Activated B cell treated with CpG ODN at 0.5 μM for 24 hours (primary cell): ENCODE data around the gene OR51B5. TPM values are rescaled to one million over a fixed set of nuclear protein-coding genes. Genes with fewer than 3 reads are reported as not detected.
"Not testable (repeated sequence)": the region's sequence is repeated elsewhere in the genome, so short reads cannot be mapped to it uniquely, and the experiment has no call there.

Source experiments
- ATAC-seq: fragments of 200-7000 bp; cut with Tn5 transposase; one replicate; pipeline ENCODE4 v1.10.0; 2021; ENCODE audit warnings: low read depth, mild to moderate bottlenecking, moderate library complexity
- CTCF ChIA-PET: fragments of 350-600 bp; sonication (Branson Sonifier 250); formaldehyde crosslinking; loops from one replicate; lab custom pipeline; 2021; ENCODE audit warnings: antibody characterized with exemption; lab: Charles Lee
- POLR2A ChIA-PET: fragments of 350-600 bp; sonication (Branson Sonifier 250); formaldehyde crosslinking; loops from one replicate; lab custom pipeline; 2021; ENCODE audit warnings: antibody characterized with exemption; lab: Charles Lee
- DNase-seq: peaks from one replicate; pipeline ENCODE4 v3.0.0; 2022
- H3K27ac Mint-ChIP-seq: one replicate; pipeline ENCODE4 v1.8.0; 2020; ENCODE audit warnings: mixed read lengths
- H3K27me3 Mint-ChIP-seq: one replicate; pipeline ENCODE4 v1.8.0; 2021; ENCODE audit warnings: mixed read lengths
- H3K36me3 Mint-ChIP-seq: one replicate; pipeline ENCODE4 v1.8.0; 2021; ENCODE audit warnings: low read depth, mixed read lengths
- H3K4me1 Mint-ChIP-seq: one replicate; pipeline ENCODE4 v1.8.0; 2021; ENCODE audit warnings: mixed read lengths
- H3K4me3 Mint-ChIP-seq: one replicate; pipeline ENCODE4 v1.8.0; 2020; ENCODE audit warnings: mild to moderate bottlenecking, mixed read lengths
- H3K9me3 Mint-ChIP-seq: one replicate; pipeline ENCODE4 v1.8.0; 2020; ENCODE audit warnings: mixed read lengths
- CTCF ChIP-seq: fragments of 200-600 bp; IDR thresholded peaks from one replicate; pipeline ENCODE4 v1.8.0; 2022; ENCODE audit warnings: antibody characterized with exemption, mild to moderate bottlenecking
- intact Hi-C: fragments of 100-400 bp; cut with micrococcal nuclease; formaldehyde crosslinking; loops from one replicate; pipeline ENCODE4 v1.15.1; 2024
- total RNA-seq: library from RNA; stranded (reverse); gene quantifications from 2 replicates; pipeline ENCODE4 v1.2.3, GENCODE V29; 2022

The OR51B5 gene
- total RNA-seq, 1 donor from 2014 or later = not detected

DNA sequence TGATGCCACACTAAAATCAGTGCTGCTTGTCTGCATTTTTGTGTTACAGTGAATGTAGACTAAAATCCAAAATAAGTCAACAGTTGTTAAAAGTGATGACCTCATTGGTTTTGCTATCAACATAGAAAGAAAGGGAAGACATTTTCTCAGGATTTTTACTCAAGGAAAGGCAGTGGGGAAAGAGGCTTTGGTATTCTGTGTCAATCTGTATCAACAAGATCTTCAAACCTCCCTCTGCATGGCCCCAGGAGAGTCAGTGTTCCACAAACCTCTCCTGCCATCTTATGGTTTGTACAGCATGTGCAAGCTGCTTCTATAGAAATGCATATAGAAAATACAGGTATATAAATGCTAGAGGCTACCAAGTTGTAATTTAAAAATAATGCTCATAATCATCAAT, 26.5 kb upstream of the OR51B5 start:
- no peak overlapping the region for H3K27ac Mint-ChIP-seq
- no peak for DNase-seq
- peaks cover 4% of the 10 kb centered on the region for H3K27me3 Mint-ChIP-seq
- intact Hi-C loops = no loop called here
- POLR2A ChIA-PET = no interaction called here
- ATAC-seq = no peak
- H3K9me3 Mint-ChIP-seq = peaks cover 3% of the 10 kb centered on the region
- CTCF ChIA-PET = no interaction called here
- no peak for TF ChIP-seq CTCF
- no peak overlapping the region for H3K4me3 Mint-ChIP-seq
- H3K36me3 Mint-ChIP-seq = no peaks in the 10 kb centered on the region
- H3K4me1 Mint-ChIP-seq = no peaks in the 10 kb centered on the region

GRCh38 chr11:5368502-5369043, 25.2 kb upstream of the OR51B5 start:
- no peak for ATAC-seq
- no peaks in the 10 kb centered on the region for H3K4me1 Mint-ChIP-seq
- no peak overlapping the region for H3K27ac Mint-ChIP-seq
- ChIA-PET POLR2A (no interaction called here), CTCF (no interaction called here)
- no peak for DNase-seq
- H3K9me3 Mint-ChIP-seq = peaks cover 3% of the 10 kb centered on the region
- no peaks in the 10 kb centered on the region for H3K36me3 Mint-ChIP-seq
- no peak for TF ChIP-seq CTCF
- intact Hi-C loops = no loop called here
- H3K4me3 Mint-ChIP-seq = no peak overlapping the region
- H3K27me3 Mint-ChIP-seq = peaks cover 2% of the 10 kb centered on the region

DNA sequence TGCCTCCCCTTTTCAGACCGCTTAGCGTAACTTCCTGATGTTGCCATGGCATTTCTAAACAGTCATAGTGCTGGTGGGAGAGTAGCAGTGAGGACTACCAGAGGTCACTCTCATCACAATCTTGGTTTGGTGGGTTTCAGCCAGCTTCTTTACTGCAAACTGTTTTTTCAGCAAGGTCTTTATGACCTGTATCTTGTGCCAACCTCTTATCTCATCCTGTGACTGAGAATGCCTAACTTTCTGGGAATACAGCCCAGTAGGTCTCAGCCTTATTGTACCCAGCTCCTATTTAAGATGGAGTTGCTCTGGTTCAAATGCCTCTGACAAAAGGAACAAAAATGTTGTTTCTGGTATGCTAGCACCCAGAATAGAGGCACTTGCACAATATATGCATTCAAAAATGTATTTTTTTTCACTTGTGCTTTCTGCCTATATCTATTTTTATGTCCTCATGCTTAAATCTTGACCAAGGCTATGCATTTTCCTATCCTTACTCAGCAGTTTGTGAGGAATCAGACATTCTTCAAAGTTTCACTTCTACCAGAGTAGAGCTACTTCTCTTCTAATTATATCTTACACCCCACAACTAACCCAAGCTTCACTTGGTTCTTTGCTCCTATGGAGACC, 24.2 kb upstream of the OR51B5 start:
- no peak overlapping the region for H3K27ac Mint-ChIP-seq
- H3K4me1 Mint-ChIP-seq = no peaks in the 10 kb centered on the region
- H3K4me3 Mint-ChIP-seq = no peak overlapping the region
- intact Hi-C loops = no loop called here
- TF ChIP-seq CTCF = no peak
- peaks cover 2% of the 10 kb centered on the region for H3K27me3 Mint-ChIP-seq
- no peak for DNase-seq
- POLR2A ChIA-PET = no interaction called here
- H3K9me3 Mint-ChIP-seq = peaks cover under 1% of the 10 kb centered on the region
- no peak for ATAC-seq
- H3K36me3 Mint-ChIP-seq = no peaks in the 10 kb centered on the region
- CTCF ChIA-PET = no interaction called here

DNA sequence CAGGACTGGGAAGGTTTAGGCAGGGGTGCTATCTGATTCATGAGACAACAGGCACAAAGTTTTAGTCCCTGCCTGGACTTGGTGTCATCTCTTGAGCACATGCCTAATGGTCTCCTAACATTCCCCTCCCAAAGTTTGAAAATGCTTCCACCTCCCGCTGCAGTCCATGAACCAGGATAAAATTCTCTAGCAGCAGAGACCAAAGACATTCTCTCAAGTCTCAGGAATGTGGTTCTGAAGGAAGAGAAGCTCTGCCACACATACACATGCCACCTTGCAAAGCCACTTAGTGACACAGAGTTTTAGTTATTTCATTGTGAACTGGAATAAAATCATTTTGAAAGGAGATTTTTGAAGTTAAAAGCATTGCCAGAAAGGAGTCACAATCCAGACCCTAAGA, 23.5 kb upstream of the OR51B5 start:
- POLR2A ChIA-PET = no interaction called here
- ATAC-seq (no peak), DNase-seq (no peak)
- intact Hi-C loops = no loop called here
- Mint-ChIP-seq H3K9me3 (no peaks in the 10 kb centered on the region), H3K27ac (no peak overlapping the region), H3K4me1 (no peaks in the 10 kb centered on the region), H3K27me3 (peaks cover 2% of the 10 kb centered on the region), H3K36me3 (no peaks in the 10 kb centered on the region), H3K4me3 (no peak overlapping the region)
- no peak for TF ChIP-seq CTCF
- CTCF ChIA-PET = no interaction called here

DNA sequence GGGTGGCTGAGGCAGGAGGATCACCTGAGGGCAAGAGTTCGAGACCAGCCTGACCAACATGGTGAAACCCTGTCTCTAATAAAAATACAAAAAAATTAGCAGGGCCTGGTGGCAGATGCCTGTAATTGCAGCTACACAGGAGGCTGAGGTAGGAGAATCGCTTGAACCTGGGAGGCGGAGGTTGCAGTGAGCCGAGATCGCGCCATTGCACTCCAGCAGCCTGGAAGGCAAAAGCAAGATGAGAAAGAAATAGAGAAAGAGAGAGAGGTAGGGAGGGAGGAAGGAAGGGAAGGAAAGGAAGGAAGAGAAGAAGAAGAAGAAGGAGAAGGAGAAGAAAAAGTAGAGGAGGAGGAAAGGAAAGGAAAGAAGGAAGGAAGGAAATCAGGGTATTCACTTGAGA, 23.0 kb upstream of the OR51B5 start:
- DNase-seq, H3K36me3 Mint-ChIP-seq, CTCF ChIA-PET, H3K4me3 Mint-ChIP-seq, H3K9me3 Mint-ChIP-seq, intact Hi-C loops, H3K27me3 Mint-ChIP-seq, H3K27ac Mint-ChIP-seq, ATAC-seq, H3K4me1 Mint-ChIP-seq, POLR2A ChIA-PET: not testable (repeated sequence)

GRCh38 chr11:5364214-5364613, 20.9 kb upstream of the OR51B5 start:
- Mint-ChIP-seq H3K36me3 (no peaks in the 10 kb centered on the region), H3K9me3 (no peaks in the 10 kb centered on the region), H3K4me3 (no peak overlapping the region), H3K4me1 (no peaks in the 10 kb centered on the region), H3K27me3 (no peaks in the 10 kb centered on the region), H3K27ac (no peak overlapping the region)
- no peak for TF ChIP-seq CTCF
- POLR2A ChIA-PET = no interaction called here
- ATAC-seq (no peak), DNase-seq (no peak)
- intact Hi-C loops = no loop called here
- CTCF ChIA-PET = no interaction called here
